C4-2B (cell line): Measurements from ENCODE around the gene SLX1A.
A peak's percentile ranks its signal among the peaks of the same experiment; 100 is the strongest.

ENCODE experiments used
- CTCF ChIP-seq: fragments of 450-650 bp; conservative IDR thresholded peaks from 2 replicates; pipeline ENCODE4 v1.5.1; 2017; ENCODE audit warnings: mild to moderate bottlenecking
- ZFX ChIP-seq: fragments of 450-650 bp; IDR thresholded peaks from 2 replicates; pipeline ENCODE4 v1.6.1; 2017

GRCh38 chr16:30187556-30187865 is 6.2 kb upstream of the SLX1A start:
- TF ChIP-seq CTCF: peak; percentile 23
- no peak for TF ChIP-seq ZFX
